HG02610 (cell line): Measurements from ENCODE around the gene DNAH3.
"Not testable (repeated sequence)": the region's sequence is repeated elsewhere in the genome, so short reads cannot be mapped to it uniquely, and the experiment has no call there.

Source experiments
- ATAC-seq: cut with Tn5 transposase; IDR thresholded peaks from one replicate; pipeline ENCODE4 v1.9.1; 2021; ENCODE audit warnings: mild to moderate bottlenecking, moderate library complexity; ENCODE audit not compliant: unreplicated experiment

The DNAH3 gene

GRCh38 chr16:21130811-21131210, 19.8 kb downstream of the DNAH3 start:
- ATAC-seq = no peak

- no peak for ATAC-seq
Observed at GRCh38 chr16:21128991-21129390, 21.7 kb downstream of the DNAH3 start.

GRCh38 chr16:21126518-21126917, 24.1 kb downstream of the DNAH3 start:
- ATAC-seq = no peak

DNA sequence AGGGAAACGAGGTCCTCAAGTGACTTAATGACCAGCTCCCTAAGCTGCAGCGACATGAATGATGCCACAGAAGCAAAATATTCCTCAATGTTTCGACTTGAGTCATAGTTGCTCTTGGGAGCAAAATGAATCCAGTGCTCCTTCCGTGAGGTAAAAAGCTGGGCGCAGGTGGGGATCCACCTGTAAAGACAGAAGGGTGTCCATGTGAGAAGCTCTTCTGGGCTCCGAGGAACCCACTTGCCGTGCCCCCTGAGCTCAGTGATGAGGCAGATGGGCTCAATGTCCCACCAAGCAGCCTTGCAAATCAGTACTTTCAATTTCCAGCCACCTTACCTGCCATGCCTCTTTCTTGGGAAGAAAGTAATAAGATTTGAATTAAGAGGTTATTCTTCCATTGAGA, 25.5 kb downstream of the DNAH3 start:
- ATAC-seq = no peak

GRCh38 chr16:21120976-21121520, 29.6 kb downstream of the DNAH3 start:
- no peak for ATAC-seq

DNA sequence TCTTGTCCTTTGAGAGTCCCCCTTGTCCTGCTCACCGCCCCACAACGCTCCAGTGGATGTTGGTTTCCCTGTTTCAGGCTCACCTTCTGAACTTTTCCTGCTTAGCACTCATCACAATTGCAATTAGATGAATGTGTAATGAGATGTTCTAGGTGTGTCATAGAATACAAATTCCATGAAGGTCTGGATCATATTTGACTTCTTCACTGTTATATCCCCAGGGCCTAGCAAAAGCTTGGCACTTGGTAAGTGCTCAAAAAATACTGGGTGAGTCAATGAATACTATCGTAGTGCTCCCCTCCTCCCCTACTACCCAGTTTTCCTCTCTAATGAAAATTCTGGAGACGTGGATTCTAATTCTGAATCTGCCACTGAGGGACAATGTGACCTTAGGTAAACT, 33.1 kb downstream of the DNAH3 start:
- ATAC-seq = no peak

DNA sequence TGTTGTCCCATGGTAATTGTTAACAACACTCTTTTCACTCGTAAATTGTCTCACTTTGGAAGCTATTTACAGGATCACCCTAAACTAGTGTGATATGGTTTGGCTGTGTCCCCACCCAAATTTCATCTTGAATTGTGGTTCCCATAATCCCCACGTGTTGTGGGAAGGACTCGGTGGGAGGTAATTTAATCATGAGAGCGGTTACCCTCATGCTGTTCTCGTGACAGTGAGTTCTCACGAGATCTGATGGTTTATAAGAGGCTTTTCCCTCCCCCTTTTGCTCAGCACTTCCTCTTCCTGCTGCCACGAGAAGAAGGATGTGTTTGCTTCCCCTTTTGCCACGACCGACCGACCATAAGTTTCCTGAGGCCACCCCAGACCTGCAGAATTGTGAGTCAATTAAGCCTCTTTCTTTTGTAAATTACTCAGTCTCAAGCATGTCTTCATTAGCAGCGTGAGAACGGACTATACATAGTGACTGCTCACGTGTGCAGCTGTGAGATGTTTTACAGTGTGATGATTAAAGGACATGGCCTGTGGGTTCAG, 34.4 kb downstream of the DNAH3 start:
- no peak for ATAC-seq

- not testable (repeated sequence) for ATAC-seq
Observed at GRCh38 chr16:21115551-21115950, 35.1 kb downstream of the DNAH3 start.

GRCh38 chr16:21103941-21104860, 46.4 kb downstream of the DNAH3 start:
- ATAC-seq = no peak

GRCh38 chr16:21101631-21102420, 48.8 kb downstream of the DNAH3 start:
- no peak for ATAC-seq

- ATAC-seq = no peak
Observed at GRCh38 chr16:21100447-21100846, 50.2 kb downstream of the DNAH3 start.

- no peak for ATAC-seq
Observed at GRCh38 chr16:21097151-21097550, 53.5 kb downstream of the DNAH3 start.

- not testable (repeated sequence) for ATAC-seq
Observed at GRCh38 chr16:21094719-21095118, 55.9 kb downstream of the DNAH3 start.

GRCh38 chr16:21092951-21093350, 57.7 kb downstream of the DNAH3 start:
- no peak for ATAC-seq

DNA sequence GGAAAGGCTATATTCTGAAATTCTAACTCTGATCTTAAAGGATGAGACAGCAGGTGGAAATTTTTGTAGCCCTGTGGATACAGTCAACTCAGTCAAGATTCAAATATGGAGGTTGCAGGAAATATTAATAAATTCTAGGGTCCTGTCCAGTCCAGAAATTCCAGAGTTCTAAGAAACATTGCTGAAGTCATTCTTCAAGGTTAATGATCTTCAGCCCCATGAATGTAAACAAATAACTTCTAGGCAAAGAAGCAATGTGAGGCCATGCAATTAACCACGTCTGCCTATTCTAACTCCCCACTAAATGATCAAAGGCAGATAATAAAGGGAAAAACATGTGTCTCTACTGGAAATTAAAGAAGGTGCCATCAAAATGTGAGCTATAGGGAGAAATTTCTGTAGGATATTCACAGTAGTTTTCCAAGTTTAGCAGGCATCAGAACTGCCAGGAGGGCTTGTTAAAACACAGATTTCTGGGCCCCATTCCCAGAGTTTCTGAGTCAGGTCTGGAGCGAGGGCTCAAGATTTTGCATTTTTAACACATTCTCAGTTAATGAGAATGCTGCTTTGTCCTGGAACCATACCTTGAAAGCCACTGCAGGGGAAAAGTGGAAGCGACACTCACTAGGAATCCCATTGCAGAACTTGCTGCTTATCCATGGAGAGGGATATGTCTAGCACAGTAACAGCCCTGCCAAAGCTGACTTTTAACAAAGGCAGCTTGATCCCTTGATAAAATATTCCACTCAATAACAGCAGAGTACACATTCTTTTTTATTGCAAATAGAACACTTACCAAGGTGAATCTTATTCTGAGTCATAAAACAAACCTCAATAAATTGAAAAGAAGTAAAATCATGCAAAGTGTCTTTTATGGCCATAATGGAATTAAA, 61.8 kb downstream of the DNAH3 start:
- no peak for ATAC-seq

DNA sequence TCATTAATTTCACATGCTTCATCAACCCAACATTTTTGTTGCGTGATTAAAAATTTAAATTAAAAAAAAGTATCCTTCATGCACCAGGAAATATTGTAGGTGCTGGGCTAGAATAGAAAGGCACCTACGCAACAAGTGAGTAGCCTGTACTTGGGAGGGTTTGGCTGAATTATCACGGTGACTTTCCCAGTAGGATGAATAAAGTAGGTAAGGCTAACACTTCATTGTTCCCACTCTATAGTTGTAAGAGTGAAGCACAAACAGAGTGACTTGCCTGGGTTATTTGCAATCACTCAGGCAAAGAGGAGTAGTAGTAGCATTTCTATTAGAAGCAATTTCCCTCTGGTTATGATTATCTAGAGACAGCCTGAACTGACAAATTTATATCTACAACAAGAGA, 62.5 kb downstream of the DNAH3 start:
- no peak for ATAC-seq

GRCh38 chr16:21084631-21085225, 65.9 kb downstream of the DNAH3 start:
- ATAC-seq = no peak

- ATAC-seq = no peak
Observed at GRCh38 chr16:21083729-21084268, 66.8 kb downstream of the DNAH3 start.

DNA sequence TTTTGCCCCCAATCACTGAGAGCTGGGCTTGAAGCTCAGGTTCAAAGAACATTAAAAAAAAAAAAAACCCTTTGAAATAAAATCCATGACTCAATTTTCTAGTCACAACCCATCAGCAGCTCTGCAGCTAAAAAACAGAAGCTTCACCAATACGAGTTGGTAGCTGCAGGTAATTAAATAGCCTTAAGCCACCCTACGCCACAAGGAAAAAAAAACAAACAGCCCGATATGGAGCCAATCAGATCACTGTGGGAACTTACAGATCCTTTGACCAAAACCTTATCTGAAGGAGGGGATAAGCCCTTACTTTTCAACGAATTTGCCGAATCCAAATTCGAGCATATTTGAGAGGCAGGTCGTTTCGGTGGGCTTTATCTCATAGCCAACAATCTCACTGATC, 69.3 kb downstream of the DNAH3 start:
- no peak for ATAC-seq

DNA sequence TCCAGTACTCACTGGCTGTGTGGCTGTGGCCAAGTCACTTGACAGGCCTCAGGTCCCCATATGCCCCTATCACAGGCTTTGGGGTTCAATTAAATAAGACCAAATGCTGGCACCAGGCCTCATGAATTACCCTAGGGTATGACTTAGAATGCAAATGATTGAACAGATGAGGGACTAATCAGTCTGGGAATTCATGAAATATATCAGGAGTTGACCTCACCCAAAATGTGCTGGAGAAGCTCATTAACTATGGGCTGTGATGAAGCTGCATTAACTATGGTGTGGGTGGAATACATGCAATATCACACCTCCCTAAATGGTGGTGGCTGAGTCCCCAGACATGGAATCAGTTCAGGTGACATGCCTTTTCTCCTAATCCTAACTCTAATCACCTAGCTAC, 72.1 kb downstream of the DNAH3 start:
- ATAC-seq = no peak
